ENCODE data around the gene MYL5.

The MYL5 gene

GRCh38 chr4:683982-684622 lies 9.8 kb downstream of the MYL5 start (continued):
- TF ChIP-seq REST (tag by site-specific recombination; IDR thresholded peaks at IDR 0.05): no peak
- no peak for TF ChIP-seq ZNF580 (tag by site-specific recombination; IDR thresholded peaks at IDR 0.05)
- no peak for TF ChIP-seq ZNF610 (tag by site-specific recombination; IDR thresholded peaks at IDR 0.05; ENCODE audit: borderline replicate concordance)
- TF ChIP-seq INSM2 (tag by site-specific recombination; IDR thresholded peaks at IDR 0.05): no peak
- no peak for TF ChIP-seq RBAK (tag by site-specific recombination; IDR thresholded peaks at IDR 0.05)
- no peak for TF ChIP-seq ZNF416 (tag by site-specific recombination; IDR thresholded peaks at IDR 0.05)
- peak; percentile 53; the same call in 1 of the 2 replicates for TF ChIP-seq ZNF324 (tag by site-specific recombination; IDR thresholded peaks at IDR 0.05)
- TF ChIP-seq ZNF404 (tag by site-specific recombination; IDR thresholded peaks at IDR 0.05): no peak
- TF ChIP-seq ZBTB20 (tag by site-specific recombination; IDR thresholded peaks at IDR 0.05): peak; percentile 20; the same call in 1 of the 2 replicates
- no peak for TF ChIP-seq ZNF521 (tag by site-specific recombination; IDR thresholded peaks at IDR 0.05)
- no peak for TF ChIP-seq ZNF292 (tag by site-specific recombination; IDR thresholded peaks at IDR 0.05; ENCODE audit: borderline replicate concordance, low read depth)
- TF ChIP-seq PRDM4 (tag by site-specific recombination; IDR thresholded peaks at IDR 0.05): no peak
- TF ChIP-seq ZNF280D (tag by site-specific recombination; IDR thresholded peaks at IDR 0.05): no peak
- TF ChIP-seq ZNF202 (tag by site-specific recombination; IDR thresholded peaks at IDR 0.05; ENCODE audit: borderline replicate concordance): no peak
- TF ChIP-seq ZNF785 (tag by site-specific recombination; IDR thresholded peaks at IDR 0.05): no peak
- TF ChIP-seq ZNF600 (tag by site-specific recombination; IDR thresholded peaks at IDR 0.05): peak; percentile 38; the same call in 1 of the 2 replicates
- TF ChIP-seq ZNF624 (tag by site-specific recombination; IDR thresholded peaks at IDR 0.05): no peak
- TF ChIP-seq ZNF37A (tag by site-specific recombination; IDR thresholded peaks at IDR 0.05): no peak
- TF ChIP-seq ZNF140 (tag by site-specific recombination; IDR thresholded peaks at IDR 0.05): no peak
- no peak for TF ChIP-seq PRDM1 (tag by site-specific recombination; IDR thresholded peaks at IDR 0.05)
- TF ChIP-seq MZF1 (tag by site-specific recombination; IDR thresholded peaks at IDR 0.05; ENCODE audit: borderline replicate concordance): no peak
- TF ChIP-seq KLF16 (tag by site-specific recombination; IDR thresholded peaks at IDR 0.05): peak; percentile 60; the same call in 1 of the 2 replicates
- no peak for TF ChIP-seq ZNF18 (tag by site-specific recombination; IDR thresholded peaks at IDR 0.05)
- TF ChIP-seq ZSCAN5A (tag by site-specific recombination; IDR thresholded peaks at IDR 0.05): no peak
- no peak for TF ChIP-seq GLI4 (tag by site-specific recombination; IDR thresholded peaks at IDR 0.05)

Data from HEK293 (cell line).